GM19324 (cell line): ENCODE data around the gene RAB13.

Experiments used
- ATAC-seq: cut with Tn5 transposase; IDR thresholded peaks from one replicate; pipeline ENCODE4 v1.9.1; 2021; ENCODE audit warnings: mild to moderate bottlenecking, moderate library complexity; ENCODE audit not compliant: unreplicated experiment, low FRiP score

The RAB13 gene

GRCh38 chr1:153978274-153978909, 7.7 kb downstream of the RAB13 start:
- no peak for ATAC-seq

GRCh38 chr1:153977250-153978240, 8.6 kb downstream of the RAB13 start, which contains the start of gene JTB:
TSS of gene JTB (minus strand) at chr1:153977674. CDS start at chr1:153977252, 422 bp downstream.
- ATAC-seq = peak; percentile 71

DNA sequence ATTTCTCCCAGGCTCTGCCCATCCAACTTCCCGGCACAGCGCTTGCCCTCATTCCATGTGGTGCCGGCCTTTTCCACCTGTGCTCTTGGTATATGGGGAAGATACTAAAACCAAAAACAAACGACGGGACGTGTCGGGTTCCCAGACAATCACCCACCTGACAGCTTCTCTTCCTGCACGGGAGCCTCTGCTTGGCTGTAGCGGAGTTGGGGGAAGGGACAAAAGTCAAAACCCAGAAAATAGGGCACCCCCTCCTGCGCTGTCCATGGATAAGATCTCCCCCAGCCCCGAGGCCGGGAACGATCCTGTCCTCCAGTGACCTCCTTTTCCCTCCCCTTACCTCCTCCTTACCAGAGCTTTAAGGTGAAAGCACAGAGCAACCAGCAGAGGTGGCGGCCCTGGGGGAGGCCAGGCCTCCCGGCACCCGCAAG, 9.3 kb downstream of the RAB13 start:
- ATAC-seq = peak; percentile 2

DNA sequence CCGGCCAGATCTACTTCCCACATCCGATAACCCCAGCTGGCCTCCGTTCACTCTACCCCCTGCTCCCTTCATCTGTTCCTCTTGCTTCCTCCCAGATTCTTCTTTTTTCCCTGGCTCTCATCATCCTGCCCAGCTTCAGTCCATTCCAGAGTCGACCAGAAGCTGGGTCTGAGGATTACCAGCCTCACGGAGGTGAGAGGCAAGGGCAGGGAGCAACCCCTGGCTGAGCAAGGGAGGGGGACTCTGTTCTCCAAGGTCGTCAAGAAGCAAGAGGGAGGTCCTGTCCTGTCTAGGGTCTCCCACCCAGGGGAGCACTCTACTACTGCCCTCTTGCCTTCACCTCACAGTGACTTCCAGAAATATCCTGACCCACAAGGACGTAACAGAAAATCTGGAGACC, 12.6 kb downstream of the RAB13 start:
- ATAC-seq = no peak

DNA sequence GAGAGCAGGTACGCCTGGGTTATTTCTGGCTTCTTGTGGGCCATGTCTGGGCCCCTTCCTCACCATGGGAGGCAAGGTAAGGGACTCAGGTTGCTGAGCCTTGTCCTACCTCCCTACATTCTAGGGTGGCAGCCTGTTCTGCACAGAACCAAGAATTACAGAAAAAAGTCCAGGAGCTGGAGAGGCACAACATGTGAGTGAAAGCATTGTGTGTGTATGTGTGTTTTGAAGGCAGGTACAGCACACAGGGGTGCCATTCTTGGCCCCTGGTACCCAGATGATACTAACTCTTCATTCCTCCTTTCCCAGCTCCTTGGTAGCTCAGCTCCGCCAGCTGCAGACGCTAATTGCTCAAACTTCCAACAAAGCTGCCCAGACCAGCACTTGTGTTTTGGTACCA, 13.1 kb downstream of the RAB13 start:
- ATAC-seq = no peak

- ATAC-seq = no peak
Observed at GRCh38 chr1:153970346-153970745, 15.8 kb downstream of the RAB13 start.

DNA sequence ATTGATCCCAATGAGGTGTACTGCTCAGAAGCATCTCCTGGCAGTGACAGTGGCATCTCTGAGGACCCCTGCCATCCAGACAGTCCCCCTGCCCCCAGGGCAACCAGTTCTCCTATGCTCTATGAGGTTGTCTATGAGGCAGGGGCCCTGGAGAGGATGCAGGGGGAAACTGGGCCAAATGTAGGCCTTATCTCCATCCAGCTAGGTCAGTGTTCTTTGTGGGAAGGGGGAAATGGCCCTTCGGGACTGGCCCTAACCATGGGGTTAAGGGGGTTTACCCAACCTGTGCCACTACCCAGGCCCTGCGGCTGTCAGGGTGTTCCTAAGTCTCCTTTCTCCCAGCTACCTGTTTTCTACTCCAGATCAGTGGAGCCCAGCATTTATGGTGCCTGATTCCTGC, 17.2 kb downstream of the RAB13 start:
- ATAC-seq = no peak

- ATAC-seq = no peak
Observed at GRCh38 chr1:153968408-153968807, 17.7 kb downstream of the RAB13 start.

- no peak for ATAC-seq
Observed at GRCh38 chr1:153968000-153968363, 18.2 kb downstream of the RAB13 start.

DNA sequence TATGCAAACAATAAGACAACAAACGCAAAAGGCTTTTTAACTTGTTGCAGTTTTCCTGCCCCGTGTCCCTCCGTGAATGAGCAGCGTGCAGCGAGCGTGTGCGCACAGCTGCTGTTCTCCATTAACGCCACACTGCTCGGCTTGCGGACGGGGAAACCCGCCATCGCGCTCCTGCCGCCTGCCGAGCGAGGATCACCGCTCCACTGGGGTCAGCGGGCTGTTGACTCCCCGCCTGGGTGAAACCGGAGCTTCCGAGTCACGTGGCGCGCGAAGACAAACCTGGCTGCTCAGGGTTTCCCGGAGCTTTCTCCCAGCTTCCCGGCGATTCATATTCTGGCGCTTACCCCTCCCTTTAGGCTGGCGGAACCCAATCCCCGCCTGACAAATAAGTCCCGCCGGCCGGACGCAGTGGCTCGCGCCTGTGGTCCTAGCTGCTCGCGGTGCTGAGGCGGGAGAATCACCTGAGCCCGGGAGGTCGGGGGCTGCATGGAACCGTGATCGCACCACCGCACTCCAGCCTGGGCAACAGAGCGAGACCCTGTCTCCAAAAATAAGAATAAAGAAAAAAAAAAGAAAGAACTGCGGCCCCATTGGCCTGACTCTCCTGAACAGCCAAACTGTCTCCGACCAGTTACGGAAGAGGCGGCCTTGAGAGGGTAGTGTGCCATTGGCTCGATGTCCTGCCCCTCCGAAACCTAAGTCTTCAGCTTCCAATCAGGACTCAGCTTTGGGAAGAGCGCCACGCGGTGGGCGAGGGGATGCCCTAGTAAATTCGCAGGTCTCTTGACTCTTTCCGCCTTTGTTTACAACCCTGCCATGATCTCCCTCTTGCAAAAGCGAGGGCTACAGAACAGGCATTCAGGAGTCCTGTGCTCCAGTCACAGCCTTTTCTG, 18.8 kb downstream of the RAB13 start, which contains the start of gene CREB3L4:
Gene CREB3L4 (plus strand): TSS at position 796 of the 893 bp plus-strand sequence. CDS start 624 bp downstream, outside the sequence.
- peak; percentile 65 for ATAC-seq

DNA sequence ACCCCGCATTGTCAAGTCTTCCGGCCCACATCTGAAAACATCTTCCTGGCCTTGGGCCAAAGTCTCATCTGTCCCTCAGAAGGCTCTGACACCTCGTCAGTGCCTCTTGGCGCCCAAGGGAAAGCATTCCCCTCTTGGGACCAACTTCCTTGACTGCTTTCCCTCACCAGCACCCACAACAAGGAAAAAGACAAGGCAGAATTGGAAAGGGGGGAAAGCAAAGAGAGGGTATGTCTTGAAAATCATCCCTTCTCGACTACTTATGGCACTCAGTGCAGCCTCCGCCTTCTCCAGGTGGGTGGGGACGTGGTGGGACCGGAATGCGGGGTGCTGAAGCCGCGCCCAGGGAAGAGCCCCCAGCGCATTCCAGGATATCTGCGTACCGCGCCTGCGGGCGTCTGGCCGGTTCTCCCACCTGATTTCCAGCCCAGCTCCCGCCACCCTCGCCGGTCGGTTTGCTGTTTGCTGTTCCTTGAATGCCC, 22.2 kb downstream of the RAB13 start:
- ATAC-seq = no peak

- ATAC-seq = peak; percentile 57
Observed at GRCh38 chr1:153963030-153963849, 22.9 kb downstream of the RAB13 start, which contains the start of gene SLC39A1. TSS of gene SLC39A1 (minus strand) at chr1:153963537. CDS start at chr1:153962715, 822 bp downstream.

- ATAC-seq = no peak
Observed at GRCh38 chr1:153962088-153963029, 23.8 kb downstream of the RAB13 start.

DNA sequence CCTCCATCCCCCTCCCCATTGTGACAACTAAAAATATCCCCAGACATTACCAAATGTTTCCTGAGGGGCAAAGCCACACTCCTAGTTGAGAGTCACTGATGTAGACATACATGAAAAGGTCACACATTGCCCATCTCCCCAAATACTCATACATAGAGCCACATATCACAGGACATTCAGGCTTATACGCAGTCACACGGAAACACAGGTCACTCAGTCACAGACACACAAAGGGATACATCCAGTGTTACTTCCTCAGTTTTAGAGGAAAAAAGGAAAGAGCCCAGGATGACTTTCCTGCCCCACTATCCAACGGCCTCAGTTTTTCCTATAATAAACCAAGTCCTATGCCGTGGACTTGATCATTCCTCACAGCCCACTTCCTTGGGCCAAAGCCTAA, 24.7 kb downstream of the RAB13 start:
- no peak for ATAC-seq

- no peak for ATAC-seq
Observed at GRCh38 chr1:153960206-153960605, 25.9 kb downstream of the RAB13 start.

DNA sequence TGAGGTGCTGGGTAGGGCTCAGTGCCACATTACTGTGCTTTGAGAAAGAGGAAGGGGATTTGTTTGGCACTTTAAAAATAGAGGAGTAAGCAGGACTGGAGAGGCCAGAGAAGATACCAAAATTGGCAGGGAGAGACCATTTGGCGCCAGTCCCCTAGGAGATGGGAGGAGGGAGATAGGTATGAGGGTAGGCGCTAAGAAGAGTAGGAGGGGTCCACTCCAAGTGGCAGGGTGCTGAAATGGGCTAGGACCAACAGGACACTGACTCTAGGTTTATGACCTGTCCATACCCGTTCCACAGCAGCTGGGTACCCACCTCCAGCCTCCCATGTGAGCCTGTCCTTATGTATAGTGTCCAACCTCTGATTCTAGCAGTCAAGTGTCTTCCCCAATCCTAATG, 26.7 kb downstream of the RAB13 start:
- ATAC-seq = no peak

- ATAC-seq = no peak
Observed at GRCh38 chr1:153958961-153959260, 27.2 kb downstream of the RAB13 start.
